GM04503 (cell line): ENCODE results near the gene MTSS2.

Source experiments
- DNase-seq: peaks from one replicate; pipeline ENCODE4 v3.0.0-alpha.2; 2012; ENCODE audit warnings: low read depth

MTSS2 gene

GRCh38 chr16:70713824-70714223 lies 28.0 kb upstream of the MTSS2 start:
- DNase-seq: no peak

DNA sequence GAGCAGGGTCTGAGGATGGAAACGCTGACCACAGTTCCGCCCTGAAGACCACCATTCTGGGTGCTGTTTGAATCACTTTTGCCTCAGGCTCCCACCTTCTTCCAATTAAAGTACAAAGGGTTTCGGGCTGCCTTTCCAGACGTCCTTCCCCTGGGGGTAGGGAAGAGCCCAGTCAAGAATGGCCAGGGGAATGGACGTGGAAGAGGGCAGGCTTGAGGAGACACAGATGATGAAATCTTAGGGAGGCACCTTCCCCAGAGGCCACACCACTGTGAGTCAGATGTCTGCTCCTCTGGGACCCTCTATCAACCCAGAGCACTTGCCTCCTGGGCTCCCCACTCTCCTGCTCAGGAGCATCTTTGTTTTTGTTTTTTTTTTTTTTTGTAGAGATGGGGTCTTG lies 27.5 kb upstream of the MTSS2 start:
- DNase-seq: no peak

GRCh38 chr16:70712942-70713341 lies 27.1 kb upstream of the MTSS2 start:
- no peak for DNase-seq

- no peak for DNase-seq
These were observed 26.5 kb upstream of the MTSS2 start for GRCh38 chr16:70712359-70712758.

DNA sequence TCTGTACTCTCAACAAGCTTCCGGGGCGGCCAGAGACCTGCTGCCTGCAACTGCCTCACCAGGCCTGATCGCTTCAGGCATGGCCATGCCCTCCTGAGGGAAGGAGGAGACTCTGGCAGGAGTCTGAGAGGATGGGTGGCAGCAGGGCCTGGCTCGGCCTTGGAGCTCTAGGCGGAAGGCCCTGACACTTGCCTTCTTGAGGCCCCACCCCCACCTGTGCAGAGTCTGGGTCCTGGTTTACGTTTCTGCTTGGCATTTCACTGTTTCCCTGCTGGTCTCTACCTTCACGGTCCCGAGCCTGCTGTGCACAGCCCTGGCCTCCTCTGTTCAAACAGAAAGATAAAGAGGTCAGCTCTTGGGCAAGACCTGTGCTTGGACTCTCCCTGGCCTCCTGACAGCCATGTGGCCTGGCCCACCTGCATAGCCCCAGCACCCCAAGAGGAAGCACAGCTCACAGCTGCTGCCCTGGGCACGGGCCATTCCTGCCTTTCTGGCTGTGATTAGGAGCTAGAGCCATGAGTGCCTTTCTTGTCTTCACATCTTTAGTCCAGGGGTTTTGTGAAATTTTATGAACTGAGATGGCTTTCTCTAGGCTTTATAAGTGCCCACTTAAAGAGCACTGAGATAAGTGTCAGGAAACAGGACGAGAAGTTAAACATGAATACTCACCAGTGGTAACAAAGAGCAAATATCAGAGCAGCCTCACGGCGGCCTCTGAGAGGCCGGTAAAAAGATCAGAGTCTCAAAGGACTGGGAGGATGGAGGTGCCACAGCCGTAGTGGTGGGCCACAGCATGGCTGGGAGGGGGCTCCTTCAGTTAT lies 25.6 kb upstream of the MTSS2 start:
- DNase-seq: no peak

GRCh38 chr16:70710422-70711210 lies 24.8 kb upstream of the MTSS2 start:
- DNase-seq: no peak

- DNase-seq: no peak
These were observed 24.1 kb upstream of the MTSS2 start for GRCh38 chr16:70709942-70710341.

DNA sequence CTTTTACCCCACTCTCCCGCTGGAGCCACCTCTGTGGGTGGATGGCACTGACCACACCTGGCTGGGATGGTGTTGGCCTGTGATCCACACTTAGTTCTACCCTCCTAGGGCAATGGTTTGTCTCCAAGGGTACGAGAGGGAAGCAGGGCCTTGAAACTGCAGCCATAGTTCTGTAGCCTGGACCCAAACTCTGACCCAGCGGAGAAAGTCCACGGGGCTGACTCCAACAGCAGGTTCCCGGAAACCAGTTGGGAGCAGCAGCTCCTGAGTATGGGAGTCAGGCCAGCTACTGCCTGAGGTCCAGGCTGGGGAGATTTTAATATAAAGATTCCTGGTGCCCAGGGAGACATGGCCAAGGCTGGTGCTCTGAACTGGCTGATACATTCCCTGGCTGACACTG lies 23.6 kb upstream of the MTSS2 start:
- DNase-seq: no peak

DNA sequence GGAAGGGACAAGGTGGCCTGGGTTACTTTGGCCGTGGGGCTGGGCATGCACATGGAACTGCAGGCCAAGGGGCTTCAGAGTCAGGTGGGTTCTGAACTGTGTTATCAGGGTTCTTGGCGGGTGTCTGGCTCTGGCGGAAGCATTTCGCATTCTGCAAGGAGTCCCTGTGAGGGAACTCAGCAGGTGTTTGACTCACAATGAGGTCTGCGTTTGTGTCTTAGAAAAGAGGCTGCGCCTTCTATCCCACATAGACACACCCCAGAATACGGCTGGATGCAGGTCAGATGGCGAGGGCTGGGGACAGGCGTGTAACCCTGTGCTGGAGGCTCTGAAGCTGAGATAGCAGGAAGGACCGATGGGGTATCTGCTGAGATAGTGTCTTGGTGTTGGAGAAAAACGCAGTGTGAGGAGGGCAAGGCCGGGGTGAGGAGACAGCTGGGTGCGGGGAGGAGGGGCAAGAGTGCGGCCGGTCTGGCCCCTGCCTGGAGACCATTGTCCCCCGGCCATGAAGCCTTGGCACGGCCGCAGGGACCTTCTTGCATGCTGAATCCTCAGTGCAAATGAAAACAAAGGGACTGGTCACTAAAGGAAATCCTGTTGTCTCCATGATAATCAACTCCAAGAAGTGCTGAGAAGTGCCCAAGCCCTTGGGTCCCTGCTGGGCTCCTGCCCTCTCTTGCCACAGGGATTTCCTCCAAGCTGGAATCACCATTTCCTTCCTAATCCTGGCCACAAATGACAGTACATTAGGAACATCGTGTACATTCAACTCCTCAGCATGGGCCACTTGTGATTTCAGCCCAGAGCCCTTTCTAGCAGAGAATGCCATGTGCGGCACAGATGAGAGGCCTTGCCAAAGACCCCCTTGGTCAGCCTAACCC lies 22.8 kb upstream of the MTSS2 start:
- no peak for DNase-seq

- DNase-seq: peak; percentile 94
These were observed 21.2 kb upstream of the MTSS2 start for GRCh38 chr16:70706948-70707465.

- DNase-seq: no peak
These were observed 19.2 kb upstream of the MTSS2 start for GRCh38 chr16:70705056-70705455.

- no peak for DNase-seq
These were observed 18.7 kb upstream of the MTSS2 start for GRCh38 chr16:70704586-70704985.

GRCh38 chr16:70703835-70704381 lies 18.1 kb upstream of the MTSS2 start:
- DNase-seq: no peak

DNA sequence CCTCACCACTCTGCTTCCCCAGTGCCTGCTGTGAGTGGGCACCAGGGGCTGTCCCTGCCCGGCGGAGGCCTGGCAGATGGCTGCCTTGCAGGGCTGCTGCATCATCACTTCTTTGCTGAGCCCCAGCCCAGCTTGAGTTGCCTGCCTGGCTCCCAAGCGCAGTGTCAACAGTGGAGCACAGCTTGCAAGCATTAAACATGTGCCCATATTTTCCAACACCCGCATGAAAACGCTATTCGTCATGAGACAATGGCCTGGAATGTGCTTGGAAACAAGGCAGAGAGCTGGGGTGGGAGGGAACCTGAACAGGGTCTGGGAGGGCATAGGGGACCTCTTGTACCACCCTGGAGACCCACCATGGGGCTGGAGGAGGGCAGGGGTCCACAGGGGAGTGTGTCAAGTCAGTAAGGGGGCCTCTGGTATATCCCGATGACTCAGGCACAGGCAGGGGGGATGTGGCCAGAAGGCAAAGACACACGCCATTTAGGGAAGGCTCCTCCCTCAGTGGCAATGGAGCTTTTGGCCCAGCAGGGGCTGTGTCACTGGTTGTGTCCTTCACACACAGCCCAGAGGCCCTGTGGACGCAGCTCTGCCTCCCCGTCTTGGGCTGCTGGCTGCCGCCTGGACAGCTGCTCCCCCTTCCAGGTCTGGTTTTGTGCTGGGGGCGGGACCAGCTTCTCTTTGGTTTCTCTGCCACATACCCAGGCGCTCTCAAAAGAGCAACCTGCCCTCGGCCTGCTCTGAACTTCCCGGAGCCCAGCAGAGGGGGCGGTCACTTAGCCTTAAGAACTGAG lies 17.4 kb upstream of the MTSS2 start:
- peak; percentile 94 for DNase-seq

GRCh38 chr16:70702624-70703023 lies 16.8 kb upstream of the MTSS2 start:
- no peak for DNase-seq

DNA sequence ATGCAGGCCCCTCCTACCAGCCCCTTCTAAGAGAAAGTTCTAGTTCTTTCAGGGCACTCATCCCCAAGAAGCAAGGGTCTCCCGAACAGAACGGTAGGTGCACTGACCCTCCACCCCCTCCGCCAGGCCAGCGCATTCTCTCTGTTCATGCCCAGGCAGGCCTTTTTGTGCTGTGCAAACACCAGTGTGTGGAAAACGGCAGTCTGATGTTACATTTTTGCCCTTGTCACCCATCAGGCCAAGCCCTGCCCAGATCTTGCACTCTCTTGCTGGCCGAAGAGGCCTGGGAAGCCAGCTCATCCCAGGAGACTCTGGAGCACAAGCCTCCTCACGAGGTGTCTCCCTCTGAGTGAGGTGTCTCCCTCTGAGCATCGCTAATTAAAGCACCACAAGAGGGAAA lies 16.1 kb upstream of the MTSS2 start:
- no peak for DNase-seq

- DNase-seq: no peak
These were observed 15.7 kb upstream of the MTSS2 start for GRCh38 chr16:70701596-70701995.

- DNase-seq: no peak
These were observed 15.2 kb upstream of the MTSS2 start for GRCh38 chr16:70701036-70701435.

GRCh38 chr16:70700101-70701020 lies 14.5 kb upstream of the MTSS2 start:
- DNase-seq: no peak

GRCh38 chr16:70699696-70700095 lies 13.8 kb upstream of the MTSS2 start:
- no peak for DNase-seq
